H9 (cell line): ENCODE results near the gene IL12RB2. TPM values are rescaled to one million over a fixed set of nuclear protein-coding genes. Genes with fewer than 3 reads are reported as not detected.

Experiments used
- DNase-seq: peaks from one replicate; pipeline ENCODE4 v3.0.0-alpha.2; 2017
- H2AFZ ChIP-seq: one replicate; pipeline ENCODE4 v1.6.1; 2013; ENCODE audit warnings: mild to moderate bottlenecking, low read length, control low read depth, moderate library complexity
- H2AK5ac ChIP-seq: 2 replicates; pipeline ENCODE4 v1.6.1; 2013; ENCODE audit warnings: low read length, control low read depth, mixed read lengths; ENCODE audit not compliant: insufficient read length
- H2BK120ac ChIP-seq: one replicate; pipeline ENCODE4 v1.6.1; 2013; ENCODE audit warnings: low read depth, mild to moderate bottlenecking, low read length, control low read depth, inconsistent platforms; ENCODE audit not compliant: poor library complexity, severe bottlenecking
- H2BK12ac ChIP-seq: 2 replicates; pipeline ENCODE4 v1.6.1; 2013; ENCODE audit warnings: low read length, control low read depth, mixed read lengths, low read depth; ENCODE audit not compliant: insufficient read length
- H2BK15ac ChIP-seq: 2 replicates; pipeline ENCODE4 v1.6.1; 2013; ENCODE audit warnings: low read depth, low read length, control low read depth
- H2BK20ac ChIP-seq: one replicate; pipeline ENCODE4 v1.6.1; 2013; ENCODE audit warnings: low read depth, mild to moderate bottlenecking, low read length, control low read depth, inconsistent platforms; ENCODE audit not compliant: poor library complexity, severe bottlenecking
- H2BK5ac ChIP-seq: 2 replicates; pipeline ENCODE4 v1.6.1; 2013; ENCODE audit warnings: low read length, control low read depth, mixed read lengths; ENCODE audit not compliant: insufficient read length
- H3K14ac ChIP-seq: 2 replicates; pipeline ENCODE4 v1.6.1; 2013; ENCODE audit warnings: low read length, control low read depth; ENCODE audit not compliant: insufficient read depth
- H3K18ac ChIP-seq: 2 replicates; pipeline ENCODE4 v1.6.1; 2013; ENCODE audit warnings: low read depth, mild to moderate bottlenecking, mixed read lengths, low read length, control low read depth; ENCODE audit not compliant: insufficient read length
- H3K23ac ChIP-seq: 2 replicates; pipeline ENCODE4 v1.6.1; 2013; ENCODE audit warnings: low read length, control low read depth, mixed read lengths, low read depth; ENCODE audit not compliant: insufficient read length
- H3K23me2 ChIP-seq: 2 replicates; pipeline ENCODE4 v1.6.1; 2013; ENCODE audit warnings: low read depth, mild to moderate bottlenecking, mixed read lengths, low read length, control low read depth; ENCODE audit not compliant: insufficient read length, poor library complexity, severe bottlenecking
- H3K27ac ChIP-seq: 2 replicates; pipeline ENCODE4 v1.5.1; 2013; ENCODE audit warnings: low read length, control low read depth, mixed read lengths, low read depth; ENCODE audit not compliant: insufficient read length
- H3K27me3 ChIP-seq: 2 replicates; pipeline ENCODE4 v1.6.1; 2013; ENCODE audit warnings: low read length, control low read depth, inconsistent platforms; ENCODE audit not compliant: insufficient read depth
- H3K4ac ChIP-seq: 2 replicates; pipeline ENCODE4 v1.6.1; 2013; ENCODE audit warnings: low read depth, mild to moderate bottlenecking, control low read depth, inconsistent platforms, low read length, moderate library complexity
- H3K4me1 ChIP-seq: 2 replicates; pipeline ENCODE4 v1.6.1; 2013; ENCODE audit warnings: low read length, control low read depth, inconsistent platforms; ENCODE audit not compliant: insufficient read depth
- H3K4me2 ChIP-seq: 2 replicates; pipeline ENCODE4 v1.6.1; 2013; ENCODE audit warnings: low read length, control low read depth, mixed read lengths; ENCODE audit not compliant: insufficient read length, insufficient read depth
- H3K56ac ChIP-seq: 2 replicates; pipeline ENCODE4 v1.6.1; 2013; ENCODE audit warnings: low read depth, mild to moderate bottlenecking, mixed read lengths, low read length, control low read depth; ENCODE audit not compliant: insufficient read length
- H3K79me1 ChIP-seq: 2 replicates; pipeline ENCODE4 v1.6.1; 2013; ENCODE audit warnings: low read depth, mild to moderate bottlenecking, moderate library complexity, low read length, control low read depth, inconsistent platforms; ENCODE audit not compliant: insufficient read depth, poor library complexity, severe bottlenecking
- H3K79me2 ChIP-seq: 2 replicates; pipeline ENCODE4 v1.6.1; 2013; ENCODE audit warnings: low read length, control low read depth, inconsistent platforms; ENCODE audit not compliant: insufficient read depth
- H3K9ac ChIP-seq: 2 replicates; pipeline ENCODE4 v1.6.1; 2013; ENCODE audit warnings: low read length, control low read depth, mixed read lengths; ENCODE audit not compliant: insufficient read length; ENCODE audit errors: extremely low read depth
- H3K9me3 ChIP-seq: one replicate; pipeline ENCODE4 v1.6.1; 2013; ENCODE audit warnings: low read depth, low read length, inconsistent platforms; ENCODE audit not compliant: control insufficient read depth
- H3T11ph ChIP-seq: one replicate; pipeline ENCODE4 v1.6.1; 2013; ENCODE audit warnings: mild to moderate bottlenecking, low read length, control low read depth, inconsistent platforms
- H4K20me1 ChIP-seq: one replicate; pipeline ENCODE4 v1.6.1; 2013; ENCODE audit not compliant: control insufficient read depth, insufficient read length, insufficient read depth
- H4K5ac ChIP-seq: 2 replicates; pipeline ENCODE4 v1.6.1; 2013; ENCODE audit warnings: low read depth, mild to moderate bottlenecking, mixed read lengths, low read length, control low read depth; ENCODE audit not compliant: insufficient read length
- H4K8ac ChIP-seq: replicated peaks from 2 replicates; pipeline ENCODE4 v1.6.1; 2013; ENCODE audit warnings: low read length, control low read depth, mixed read lengths, low read depth; ENCODE audit not compliant: insufficient read length
- H4K91ac ChIP-seq: 2 replicates; pipeline ENCODE4 v1.6.1; 2013; ENCODE audit warnings: low read depth, mild to moderate bottlenecking, moderate library complexity, mixed read lengths, low read length, control low read depth; ENCODE audit not compliant: insufficient read length
- H3K27ac Mint-ChIP-seq, 3 experiments: 2 replicates in 2 of 3; 3 replicates in 1 of 3; pipeline ENCODE4 v1.8.0; 2020 to 2021; ENCODE audit warnings: mixed read lengths in 3 of 3, mild to moderate bottlenecking in 1 of 3, moderate library complexity in 1 of 3
- H3K27me3 Mint-ChIP-seq: 2 replicates; pipeline ENCODE4 v1.8.0; 2021; ENCODE audit warnings: low read depth, mild to moderate bottlenecking, moderate library complexity, mixed read lengths
- H3K36me3 Mint-ChIP-seq, 3 experiments: 2 replicates in 2 of 3; 3 replicates in 1 of 3; pipeline ENCODE4 v1.8.0; 2020 to 2021; ENCODE audit warnings: low read depth in 3 of 3, mixed read lengths in 3 of 3; ENCODE audit not compliant: insufficient read depth in 1 of 3
- H3K4me1 Mint-ChIP-seq, 2 experiments: 2 replicates each; pipeline ENCODE4 v1.8.0; 2020; ENCODE audit warnings: mixed read lengths in 2 of 2
- H3K4me3 Mint-ChIP-seq, 2 experiments: 2 replicates in 1 of 2; 3 replicates in 1 of 2; pipeline ENCODE4 v1.8.0; 2020 to 2021; ENCODE audit warnings: mild to moderate bottlenecking in 2 of 2, mixed read lengths in 2 of 2, moderate library complexity in 1 of 2
- H3K9me3 Mint-ChIP-seq, 2 experiments: 2 replicates in 1 of 2; 3 replicates in 1 of 2; pipeline ENCODE4 v1.8.0; 2020; ENCODE audit warnings: mild to moderate bottlenecking in 2 of 2, mixed read lengths in 2 of 2, moderate library complexity in 1 of 2
- CTCF ChIP-seq: fragments of 200-600 bp; sonication (generic); conservative IDR thresholded peaks from 3 replicates; pipeline ENCODE4 v1.8.0; 2021; ENCODE audit warnings: antibody characterized with exemption, mild to moderate bottlenecking
- WGBS: extraction: QIAGEN DNeasy Blood & Tissue Kit; methylation state at CpG from one replicate; pipeline ENCODE4 v1.1.7; 2013; ENCODE audit warnings: missing lambda C conversion rate, low lambda C conversion rate, mixed read lengths; ENCODE audit not compliant: insufficient read length; ENCODE audit errors: extremely low coverage; 5-methylcytosine and 5-hydroxymethylcytosine counted together
- total RNA-seq: library from RNA; stranded (reverse); gene quantifications from 2 replicates; pipeline ENCODE4 v1.2.1, GENCODE V29; 2021

IL12RB2 gene
- total RNA-seq, 1 experiment from 2014 or later = 0.77 TPM

GRCh38 chr1:67308136-67308535, 463 bp downstream of the IL12RB2 start:
- Histone ChIP-seq H3K4ac (no peak overlapping the region), H4K20me1 (no peaks in the 10 kb centered on the region), H3K18ac (no peak overlapping the region), H3K9me3 (no peaks in the 10 kb centered on the region), H2BK20ac (no peak overlapping the region), H2BK15ac (no peak overlapping the region), H2BK12ac (no peak overlapping the region), H3K23ac (no peak overlapping the region), H2AFZ (no peak overlapping the region), H3K4me2 (peak overlapping the region; percentile 92), H3K23me2 (peaks cover 5% of the 10 kb centered on the region), H2BK5ac (no peak overlapping the region), H4K5ac (no peak overlapping the region), H3T11ph (no peak overlapping the region), H3K4me1 (no peaks in the 10 kb centered on the region), H3K9ac (no peak overlapping the region), H3K79me2 (no peaks in the 10 kb centered on the region), H4K8ac (no peak overlapping the region), H3K14ac (no peak overlapping the region), H3K27me3 (peaks cover 13% of the 10 kb centered on the region), H2BK120ac (no peak overlapping the region), H4K91ac (no peak overlapping the region), H3K79me1 (no peaks in the 10 kb centered on the region), H3K27ac (no peak overlapping the region), H2AK5ac (no peak overlapping the region), H3K56ac (no peak overlapping the region)
- peaks cover 7% of the 10 kb centered on the region in 2 experiments; a peak in 3 of 4 replicates for H3K4me1 Mint-ChIP-seq
- WGBS = no CpG with 5 or more reads among the region's 15 CpGs
- H3K36me3 Mint-ChIP-seq = no peaks in the 10 kb centered on the region
- no peaks in the 10 kb centered on the region for H3K9me3 Mint-ChIP-seq
- peak overlapping the region in 1 of 3 experiments; percentile 79; a peak in 2 of 7 replicates for H3K27ac Mint-ChIP-seq
- DNase-seq = peak; percentile 39
- peaks cover 80% of the 10 kb centered on the region for H3K27me3 Mint-ChIP-seq
- no peak for TF ChIP-seq CTCF
- H3K4me3 Mint-ChIP-seq = peak overlapping the region; percentile 61 to 88
